Natural killer cell (primary cell): ENCODE measurements around the gene TRIM29. TPM values are rescaled to one million over a fixed set of nuclear protein-coding genes. Genes with fewer than 3 reads are reported as not detected.

Experiments used
- ATAC-seq, 3 donors: fragments of 150-1000 bp in 2 of 3; fragments of 200-7000 bp in 1 of 3; cut with Tn5 transposase; 1 replicate in 1 of 3; 2 replicates in 2 of 3; pipeline ENCODE4 v1.10.0; 2021; ENCODE audit warnings: mild to moderate bottlenecking in 2 of 3, moderate library complexity in 2 of 3
- DNase-seq, 2 donors: peaks; one replicate each; pipeline versions ENCODE4 v3.0.0 to v3.0.0-alpha.2; 2013 to 2021; ENCODE audit warnings: mixed read lengths in 1 of 2
- H3K27ac ChIP-seq: one replicate; pipeline ENCODE4 v1.5.1; 2013; ENCODE audit warnings: mild to moderate bottlenecking, low read length
- H3K27me3 ChIP-seq: one replicate; pipeline ENCODE4 v1.6.1; 2013; ENCODE audit warnings: low read length; ENCODE audit not compliant: control insufficient read depth, insufficient read depth
- H3K36me3 ChIP-seq: one replicate; pipeline ENCODE4 v1.6.1; 2013; ENCODE audit warnings: low read length; ENCODE audit not compliant: control insufficient read depth, insufficient read depth
- H3K4me1 ChIP-seq: one replicate; pipeline ENCODE4 v1.6.1; 2013; ENCODE audit warnings: low read length; ENCODE audit not compliant: control insufficient read depth, insufficient read depth
- H3K4me3 ChIP-seq: one replicate; pipeline ENCODE4 v1.5.1; 2013; ENCODE audit warnings: low read length
- H3K9me3 ChIP-seq: one replicate; pipeline ENCODE4 v1.6.1; 2013; ENCODE audit warnings: low read length; ENCODE audit not compliant: control insufficient read depth, insufficient read depth
- H3K27ac Mint-ChIP-seq, 2 donors: one replicate each; pipeline ENCODE4 v1.8.0; 2022; ENCODE audit warnings: mild to moderate bottlenecking in 2 of 2, mixed read lengths in 2 of 2, moderate library complexity in 1 of 2
- H3K27me3 Mint-ChIP-seq, 2 donors: one replicate each; pipeline ENCODE4 v1.8.0; 2022; ENCODE audit warnings: low read depth in 2 of 2, mixed read lengths in 2 of 2
- H3K36me3 Mint-ChIP-seq: one replicate; pipeline ENCODE4 v1.8.0; 2022; ENCODE audit warnings: mixed read lengths
- H3K4me1 Mint-ChIP-seq, 2 donors: one replicate each; pipeline ENCODE4 v1.8.0; 2022; ENCODE audit warnings: mixed read lengths in 2 of 2
- H3K4me3 Mint-ChIP-seq: one replicate; pipeline ENCODE4 v1.8.0; 2022; ENCODE audit warnings: mild to moderate bottlenecking, moderate library complexity, mixed read lengths
- H3K9me3 Mint-ChIP-seq, 2 donors: one replicate each; pipeline ENCODE4 v1.8.0; 2022; ENCODE audit warnings: mixed read lengths in 2 of 2
- CTCF ChIP-seq: fragments of 200-600 bp; IDR thresholded peaks from one replicate; pipeline ENCODE4 v1.8.0; 2022; ENCODE audit warnings: antibody characterized with exemption
- WGBS: methylation state at CpG from one replicate; pipeline ENCODE4 v1.1.7; 2013; ENCODE audit warnings: missing lambda C conversion rate; ENCODE audit not compliant: insufficient coverage; 5-methylcytosine and 5-hydroxymethylcytosine counted together
- intact Hi-C: fragments of 100-400 bp; cut with micrococcal nuclease; formaldehyde crosslinking; loops from one replicate; pipeline ENCODE4 v1.14.2; 2022
- total RNA-seq, 4 donors: library from RNA; stranded (reverse); fragments of 120-200 nt in 1 of 4; gene quantifications; one replicate each; pipeline versions ENCODE4 v1.2.3 to v1.2.4, GENCODE V29; 2013 to 2022

Gene TRIM29
- total RNA-seq, 3 donors from 2014 or later (not counting 1 experiment from before 2014, with no cell fraction given), result not detected

DNA sequence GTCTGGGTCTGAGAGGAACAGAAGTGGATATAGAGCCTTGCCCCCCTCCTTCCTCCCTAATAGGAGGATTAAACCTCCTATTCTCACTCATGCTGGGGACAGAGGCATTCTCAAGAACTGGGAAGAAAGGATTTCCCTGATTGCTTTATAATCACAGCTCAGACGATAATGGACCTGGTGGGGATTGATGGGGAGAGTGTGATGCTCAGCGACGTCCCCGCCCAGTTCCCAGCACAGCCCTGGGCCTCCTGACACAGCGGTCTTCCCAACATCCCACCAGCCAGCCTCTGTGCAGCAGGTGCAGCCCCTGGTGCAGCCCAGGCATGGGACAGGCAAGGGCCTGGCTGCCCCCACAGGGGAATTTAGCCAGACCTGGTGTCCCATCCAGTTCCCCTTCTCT, 28.4 kb downstream of the TRIM29 start:
- no peak overlapping the region for H3K27ac Mint-ChIP-seq
- intact Hi-C loops, result no loop called here
- no peaks in the 10 kb centered on the region for H3K9me3 Mint-ChIP-seq
- Histone ChIP-seq H3K4me1 (no peaks in the 10 kb centered on the region), H3K27me3 (no peaks in the 10 kb centered on the region), H3K4me3 (no peak overlapping the region), H3K27ac (no peak overlapping the region), H3K36me3 (no peaks in the 10 kb centered on the region), H3K9me3 (no peaks in the 10 kb centered on the region)
- no peak overlapping the region for H3K4me3 Mint-ChIP-seq
- 95% methylated on average over 4 of the region's 5 CpGs for WGBS
- no peaks in the 10 kb centered on the region for H3K36me3 Mint-ChIP-seq
- no peaks in the 10 kb centered on the region for H3K4me1 Mint-ChIP-seq
- peaks cover 13 to 30% of the 10 kb centered on the region in 2 donors for H3K27me3 Mint-ChIP-seq
- DNase-seq, result no peak
- no peak for ATAC-seq
- TF ChIP-seq CTCF, result no peak

- ATAC-seq (no peak), DNase-seq (no peak)
- 50% methylated on average over 6 of the region's 6 CpGs for WGBS
- no peak overlapping the region for H3K4me3 ChIP-seq
- Mint-ChIP-seq H3K27ac (no peak overlapping the region), H3K9me3 (no peaks in the 10 kb centered on the region), H3K4me3 (no peak overlapping the region), H3K4me1 (no peaks in the 10 kb centered on the region), H3K27me3 (peaks cover 10 to 22% of the 10 kb centered on the region in 2 donors), H3K36me3 (no peaks in the 10 kb centered on the region)
- H3K9me3 ChIP-seq, result no peaks in the 10 kb centered on the region
- no peak overlapping the region for H3K27ac ChIP-seq
- intact Hi-C loops, result loop anchor here (1.0 kb wide), 1 partner anchor 442 kb away; no protein-coding TSS in a partner anchor
- no peaks in the 10 kb centered on the region for H3K4me1 ChIP-seq
- H3K36me3 ChIP-seq, result no peaks in the 10 kb centered on the region
- TF ChIP-seq CTCF, result no peak
- no peaks in the 10 kb centered on the region for H3K27me3 ChIP-seq
Observed at GRCh38 chr11:120108785-120109168, 29.1 kb downstream of the TRIM29 start.

GRCh38 chr11:120108154-120108784, 29.6 kb downstream of the TRIM29 start:
- H3K9me3 ChIP-seq, result no peaks in the 10 kb centered on the region
- Mint-ChIP-seq H3K36me3 (no peaks in the 10 kb centered on the region), H3K27ac (no peak overlapping the region), H3K4me3 (no peak overlapping the region), H3K4me1 (no peaks in the 10 kb centered on the region), H3K27me3 (peaks cover 10 to 18% of the 10 kb centered on the region in 2 donors), H3K9me3 (no peaks in the 10 kb centered on the region)
- DNase-seq (peak; percentile 55 to 64), ATAC-seq (peak; percentile 75 to 92 (median 89))
- H3K27me3 ChIP-seq, result no peaks in the 10 kb centered on the region
- TF ChIP-seq CTCF, result peak; percentile 95
- 2% methylated on average over 5 of the region's 6 CpGs for WGBS
- no peaks in the 10 kb centered on the region for H3K36me3 ChIP-seq
- H3K4me1 ChIP-seq, result no peaks in the 10 kb centered on the region
- intact Hi-C loops, result loop anchor here (1.0 kb wide), 1 partner anchor 442 kb away; no protein-coding TSS in a partner anchor
- no peak overlapping the region for H3K27ac ChIP-seq
- no peak overlapping the region for H3K4me3 ChIP-seq

DNA sequence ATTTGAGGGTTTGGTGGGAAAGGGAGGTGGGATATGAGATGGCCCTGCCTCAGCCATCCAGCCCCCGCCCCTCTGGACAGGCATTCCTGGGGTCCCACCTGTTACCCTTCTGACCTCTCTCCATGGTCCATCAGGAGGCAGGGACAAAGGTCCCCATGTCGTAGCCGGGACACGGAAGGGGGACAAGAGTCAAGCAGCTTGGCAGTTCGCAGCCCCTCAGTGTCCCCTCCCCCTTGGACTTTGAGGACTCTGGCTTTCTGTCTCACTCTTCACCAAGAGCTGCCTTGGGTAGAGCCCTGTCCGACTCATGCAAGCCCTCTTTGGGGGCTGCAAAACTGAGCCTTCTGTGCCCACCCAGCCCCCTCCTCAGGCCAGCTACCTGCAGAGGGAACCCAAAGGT, 30.2 kb downstream of the TRIM29 start:
- H3K4me3 Mint-ChIP-seq, result no peak overlapping the region
- Histone ChIP-seq H3K36me3 (no peaks in the 10 kb centered on the region), H3K27me3 (no peaks in the 10 kb centered on the region), H3K27ac (no peak overlapping the region), H3K4me1 (no peaks in the 10 kb centered on the region), H3K4me3 (no peak overlapping the region), H3K9me3 (no peaks in the 10 kb centered on the region)
- ATAC-seq, result no peak
- intact Hi-C loops, result loop anchor here (1.0 kb wide), 1 partner anchor 441 kb away; no protein-coding TSS in a partner anchor
- no peaks in the 10 kb centered on the region for H3K4me1 Mint-ChIP-seq
- no peak overlapping the region for H3K27ac Mint-ChIP-seq
- WGBS, result 83% methylated on average over 6 of the region's 6 CpGs
- H3K27me3 Mint-ChIP-seq, result peaks cover 10 to 18% of the 10 kb centered on the region in 2 donors
- no peak for DNase-seq
- TF ChIP-seq CTCF, result no peak
- H3K36me3 Mint-ChIP-seq, result no peaks in the 10 kb centered on the region
- H3K9me3 Mint-ChIP-seq, result no peaks in the 10 kb centered on the region
